Chondrocyte (in vitro differentiated cells): ENCODE measurements around the gene FAXDC2. TPM values are rescaled to one million over a fixed set of nuclear protein-coding genes. Genes with fewer than 3 reads are reported as not detected.

Source experiments
- DNase-seq: peaks from one replicate; pipeline ENCODE4 v3.0.0; 2021; ENCODE audit warnings: mixed read lengths, low spot score
- H3K27ac Mint-ChIP-seq: one replicate; pipeline ENCODE4 v1.8.0; 2021; ENCODE audit warnings: mild to moderate bottlenecking, moderate library complexity, mixed read lengths; ENCODE audit not compliant: unreplicated experiment
- H3K27me3 Mint-ChIP-seq: 2 replicates; pipeline ENCODE4 v1.8.0; 2021; ENCODE audit warnings: low read depth, mixed read lengths
- H3K36me3 Mint-ChIP-seq: 2 replicates; pipeline ENCODE4 v1.8.0; 2021; ENCODE audit warnings: low read depth, mixed read lengths
- H3K4me1 Mint-ChIP-seq: 2 replicates; pipeline ENCODE4 v1.8.0; 2021; ENCODE audit warnings: low read depth, mild to moderate bottlenecking, mixed read lengths
- H3K4me3 Mint-ChIP-seq: one replicate; pipeline ENCODE4 v1.8.0; 2021; ENCODE audit warnings: mild to moderate bottlenecking, moderate library complexity, mixed read lengths; ENCODE audit not compliant: unreplicated experiment
- H3K9me3 Mint-ChIP-seq: 2 replicates; pipeline ENCODE4 v1.8.0; 2021; ENCODE audit warnings: low read depth, mixed read lengths
- CTCF ChIP-seq: fragments of 200-600 bp; sonication (generic); IDR thresholded peaks from 2 replicates; pipeline ENCODE4 v1.5.0; 2021; ENCODE audit warnings: antibody characterized with exemption, mild to moderate bottlenecking, moderate library complexity
- total RNA-seq: library from RNA; stranded (reverse); gene quantifications from 3 replicates; pipeline ENCODE4 v1.2.1, GENCODE V29; 2021

Gene FAXDC2
- total RNA-seq, 1 donor from 2014 or later = 2.3 TPM

- no peak overlapping the region for H3K4me3 Mint-ChIP-seq
- DNase-seq = no peak
- no peak overlapping the region for H3K27ac Mint-ChIP-seq
- no peak for TF ChIP-seq CTCF
- H3K9me3 Mint-ChIP-seq = no peaks in the 10 kb centered on the region
- H3K27me3 Mint-ChIP-seq = no peaks in the 10 kb centered on the region
- peaks cover 15% of the 10 kb centered on the region for H3K4me1 Mint-ChIP-seq
- peaks cover 52% of the 10 kb centered on the region for H3K36me3 Mint-ChIP-seq
These were observed 48.4 kb downstream of the FAXDC2 start for GRCh38 chr5:154802050-154802449.

GRCh38 chr5:154801083-154801482, 49.3 kb downstream of the FAXDC2 start:
- peaks cover 15% of the 10 kb centered on the region for H3K4me1 Mint-ChIP-seq
- TF ChIP-seq CTCF = no peak
- no peak for DNase-seq
- H3K27ac Mint-ChIP-seq = peak overlapping the region; percentile 23
- peaks cover 52% of the 10 kb centered on the region for H3K36me3 Mint-ChIP-seq
- no peak overlapping the region for H3K4me3 Mint-ChIP-seq
- no peaks in the 10 kb centered on the region for H3K27me3 Mint-ChIP-seq
- no peaks in the 10 kb centered on the region for H3K9me3 Mint-ChIP-seq

- no peak overlapping the region for H3K4me3 Mint-ChIP-seq
- no peaks in the 10 kb centered on the region for H3K27me3 Mint-ChIP-seq
- H3K4me1 Mint-ChIP-seq = peaks cover 15% of the 10 kb centered on the region
- no peaks in the 10 kb centered on the region for H3K9me3 Mint-ChIP-seq
- H3K27ac Mint-ChIP-seq = peak overlapping the region; percentile 23
- peaks cover 50% of the 10 kb centered on the region for H3K36me3 Mint-ChIP-seq
- no peak for TF ChIP-seq CTCF
- DNase-seq = no peak
These were observed 49.8 kb downstream of the FAXDC2 start for GRCh38 chr5:154800582-154800981.

- peaks cover 44% of the 10 kb centered on the region for H3K36me3 Mint-ChIP-seq
- H3K27ac Mint-ChIP-seq = peak overlapping the region; percentile 61
- H3K9me3 Mint-ChIP-seq = no peaks in the 10 kb centered on the region
- no peak for TF ChIP-seq CTCF
- H3K4me3 Mint-ChIP-seq = no peak overlapping the region
- H3K4me1 Mint-ChIP-seq = peaks cover 23% of the 10 kb centered on the region
- H3K27me3 Mint-ChIP-seq = no peaks in the 10 kb centered on the region
- no peak for DNase-seq
These were observed 52.6 kb downstream of the FAXDC2 start for GRCh38 chr5:154797762-154798161.

- peak overlapping the region; percentile 5 for H3K27ac Mint-ChIP-seq
- no peak overlapping the region for H3K4me3 Mint-ChIP-seq
- no peaks in the 10 kb centered on the region for H3K27me3 Mint-ChIP-seq
- H3K9me3 Mint-ChIP-seq = no peaks in the 10 kb centered on the region
- DNase-seq = no peak
- peaks cover 39% of the 10 kb centered on the region for H3K36me3 Mint-ChIP-seq
- no peak for TF ChIP-seq CTCF
- H3K4me1 Mint-ChIP-seq = peaks cover 16% of the 10 kb centered on the region
These were observed 55.2 kb downstream of the FAXDC2 start for GRCh38 chr5:154795235-154795596.
